Skeletal muscle tissue (tissue), 4 donors: ENCODE data around the gene SLC27A5. TPM values are rescaled to one million over a fixed set of nuclear protein-coding genes. Genes with fewer than 3 reads are reported as not detected.
A peak's percentile ranks its signal among the peaks of the same experiment; 100 is the strongest.

Experiments
- H3K27ac ChIP-seq: one replicate; pipeline ENCODE4 v1.7.0; 2013; ENCODE audit warnings: mild to moderate bottlenecking, low read depth, low read length, inconsistent platforms
- H3K27me3 ChIP-seq, 3 donors: one replicate each; pipeline ENCODE4 v1.7.0; 2013; ENCODE audit warnings: low read length in 3 of 3; ENCODE audit not compliant: control insufficient read depth in 3 of 3, insufficient read depth in 3 of 3
- H3K36me3 ChIP-seq, 3 donors: one replicate each; pipeline ENCODE4 v1.7.0; 2013; ENCODE audit warnings: low read length in 3 of 3; ENCODE audit not compliant: control insufficient read depth in 3 of 3, insufficient read depth in 3 of 3
- H3K4me1 ChIP-seq, 3 donors: one replicate each; pipeline ENCODE4 v1.7.0; 2013; ENCODE audit warnings: low read length in 3 of 3, mild to moderate bottlenecking in 3 of 3; ENCODE audit not compliant: control insufficient read depth in 3 of 3, insufficient read depth in 3 of 3
- H3K4me3 ChIP-seq, 3 donors: one replicate each; pipeline ENCODE4 v1.7.0; 2013; ENCODE audit warnings: low read length in 3 of 3
- H3K9ac ChIP-seq, 3 donors: one replicate each; pipeline ENCODE4 v1.7.0; 2013; ENCODE audit warnings: low read length in 3 of 3, mild to moderate bottlenecking in 3 of 3, moderate library complexity in 2 of 3, low read depth in 1 of 3
- H3K9me3 ChIP-seq, 3 donors: one replicate each; pipeline ENCODE4 v1.7.0; 2013; ENCODE audit warnings: low read length in 3 of 3; ENCODE audit not compliant: control insufficient read depth in 3 of 3
- total RNA-seq: library from RNA; depleted of rRNA; stranded (reverse); fragments of >200 nt; gene quantifications from one replicate; pipeline ENCODE4 v1.2.3, GENCODE V29; 2014
- donor health status: Osteomylitis.

SLC27A5 gene
- total RNA-seq, 1 donor from 2014 or later: 3.1 TPM

- H3K9me3 ChIP-seq: no peaks in the 10 kb centered on the region
- no peak overlapping the region for H3K4me3 ChIP-seq
- no peak overlapping the region for H3K27ac ChIP-seq
- H3K27me3 ChIP-seq: no peaks in the 10 kb centered on the region
- peaks cover 34 to 49% (median 38%) of the 10 kb centered on the region in 3 donors for H3K4me1 ChIP-seq
- H3K36me3 ChIP-seq: peaks cover 63 to 70% (median 69%) of the 10 kb centered on the region in 3 donors
- no peak overlapping the region for H3K9ac ChIP-seq
Observed at GRCh38 chr19:58549664-58550361, 38.0 kb upstream of the SLC27A5 start.

DNA sequence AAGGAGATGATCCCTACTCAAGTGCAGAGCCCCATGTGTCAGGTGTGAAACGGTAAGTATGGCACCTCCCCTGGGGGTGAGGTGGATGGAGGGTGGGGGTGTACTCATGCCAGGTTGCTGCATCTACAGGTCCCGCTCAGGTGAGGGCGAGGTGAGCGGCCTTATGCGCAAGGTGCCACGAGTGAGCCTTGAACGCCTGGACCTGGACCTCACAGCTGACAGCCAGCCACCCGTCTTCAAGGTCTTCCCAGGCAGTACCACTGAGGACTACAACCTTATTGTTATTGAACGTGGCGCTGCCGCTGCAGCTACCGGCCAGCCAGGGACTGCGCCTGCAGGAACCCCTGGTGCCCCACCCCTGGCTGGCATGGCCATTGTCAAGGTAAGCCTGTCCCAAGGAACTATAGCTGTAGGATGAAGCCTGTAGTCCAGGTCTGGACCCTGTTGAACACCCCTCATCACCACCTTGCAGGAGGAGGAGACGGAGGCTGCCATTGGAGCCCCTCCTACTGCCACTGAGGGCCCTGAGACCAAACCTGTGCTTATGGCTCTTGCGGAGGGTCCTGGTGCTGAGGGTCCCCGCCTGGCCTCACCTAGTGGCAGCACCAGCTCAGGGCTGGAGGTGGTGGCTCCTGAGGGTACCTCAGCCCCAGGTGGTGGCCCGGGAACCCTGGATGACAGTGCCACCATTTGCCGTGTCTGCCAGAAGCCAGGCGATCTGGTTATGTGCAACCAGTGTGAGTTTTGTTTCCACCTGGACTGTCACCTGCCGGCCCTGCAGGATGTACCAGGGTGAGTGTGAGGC is 37.3 kb upstream of the SLC27A5 start:
- H3K27ac ChIP-seq: no peak overlapping the region
- no peak overlapping the region for H3K9ac ChIP-seq
- H3K4me3 ChIP-seq: no peak overlapping the region
- peaks cover 63 to 70% (median 69%) of the 10 kb centered on the region in 3 donors for H3K36me3 ChIP-seq
- H3K9me3 ChIP-seq: no peaks in the 10 kb centered on the region
- peaks cover 28 to 41% (median 32%) of the 10 kb centered on the region in 3 donors for H3K4me1 ChIP-seq
- H3K27me3 ChIP-seq: no peaks in the 10 kb centered on the region

- Histone ChIP-seq H3K9ac (peak overlapping the region in 1 of 3 donors; percentile 16), H3K9me3 (no peaks in the 10 kb centered on the region), H3K4me3 (no peak overlapping the region)
Observed at GRCh38 chr19:58547323-58548312, 35.8 kb upstream of the SLC27A5 start.

GRCh38 chr19:58546019-58546530 is 34.3 kb upstream of the SLC27A5 start:
- Histone ChIP-seq H3K4me3 (peak overlapping the region; percentile 82 to 86 (median 85)), H3K4me1 (peaks cover 27 to 32% (median 27%) of the 10 kb centered on the region in 3 donors), H3K27me3 (peaks cover 0 to 5% (median 2%) of the 10 kb centered on the region in 3 donors), H3K9ac (peak overlapping the region; percentile 71 to 92 (median 82)), H3K27ac (no peak overlapping the region), H3K9me3 (no peaks in the 10 kb centered on the region), H3K36me3 (peaks cover 44 to 50% (median 49%) of the 10 kb centered on the region in 3 donors)

More at GRCh38 chr19:58547323-58548312, 35.8 kb upstream of the SLC27A5 start:
- Histone ChIP-seq H3K27ac (no peak overlapping the region), H3K36me3 (peaks cover 58 to 64% (median 64%) of the 10 kb centered on the region in 3 donors), H3K27me3 (peaks cover 0 to 2% (median 2%) of the 10 kb centered on the region in 3 donors), H3K4me1 (peaks cover 27 to 32% (median 27%) of the 10 kb centered on the region in 3 donors)

DNA sequence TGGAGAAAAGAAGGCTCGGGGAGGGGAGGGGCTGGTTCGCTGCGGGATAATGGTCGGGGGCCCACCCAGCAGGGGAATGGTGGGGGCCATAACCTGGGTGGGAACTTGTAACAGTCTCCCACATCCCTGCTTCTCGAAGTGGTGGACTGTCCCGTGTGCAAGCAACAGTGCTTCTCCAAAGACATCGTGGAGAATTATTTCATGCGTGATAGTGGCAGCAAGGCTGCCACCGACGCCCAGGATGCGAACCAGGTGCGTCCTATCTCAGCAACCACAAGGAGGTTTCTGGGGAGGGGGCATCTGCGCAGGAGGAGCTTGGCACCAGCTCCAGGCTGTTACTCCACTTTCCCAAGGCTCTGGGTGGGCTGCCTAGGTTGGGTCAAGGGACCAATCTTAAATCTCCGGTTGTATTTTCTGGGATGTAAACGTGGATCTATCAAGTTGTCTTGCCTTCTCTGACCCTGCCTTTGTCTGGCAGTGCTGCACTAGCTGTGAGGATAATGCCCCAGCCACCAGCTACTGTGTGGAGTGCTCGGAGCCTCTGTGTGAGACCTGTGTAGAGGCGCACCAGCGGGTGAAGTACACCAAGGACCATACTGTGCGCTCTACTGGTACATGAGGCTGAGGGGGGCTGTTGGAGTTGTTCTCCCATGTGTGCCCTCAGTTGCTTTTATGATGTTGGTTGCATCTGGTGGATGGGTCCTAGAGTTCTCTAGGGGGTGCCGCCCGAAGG is 33.7 kb upstream of the SLC27A5 start:
- Histone ChIP-seq H3K27me3 (peaks cover 2 to 7% (median 2%) of the 10 kb centered on the region in 3 donors), H3K4me3 (peak overlapping the region; percentile 82 to 86 (median 85)), H3K4me1 (peaks cover 27 to 32% (median 27%) of the 10 kb centered on the region in 3 donors), H3K9me3 (no peaks in the 10 kb centered on the region), H3K9ac (peak overlapping the region; percentile 71 to 92 (median 82)), H3K36me3 (peaks cover 37 to 44% (median 43%) of the 10 kb centered on the region in 3 donors), H3K27ac (peak overlapping the region; percentile 47)

- Histone ChIP-seq H3K9me3 (no peaks in the 10 kb centered on the region), H3K4me1 (peaks cover 27 to 32% (median 27%) of the 10 kb centered on the region in 3 donors), H3K36me3 (peaks cover 30 to 37% (median 36%) of the 10 kb centered on the region in 3 donors), H3K27me3 (peaks cover 2 to 8% (median 4%) of the 10 kb centered on the region in 3 donors), H3K27ac (peak overlapping the region; percentile 94), H3K4me3 (peak overlapping the region; percentile 82 to 86 (median 85)), H3K9ac (peak overlapping the region; percentile 71 to 92 (median 82))
Observed at GRCh38 chr19:58544591-58545285, 32.9 kb upstream of the SLC27A5 start.

DNA sequence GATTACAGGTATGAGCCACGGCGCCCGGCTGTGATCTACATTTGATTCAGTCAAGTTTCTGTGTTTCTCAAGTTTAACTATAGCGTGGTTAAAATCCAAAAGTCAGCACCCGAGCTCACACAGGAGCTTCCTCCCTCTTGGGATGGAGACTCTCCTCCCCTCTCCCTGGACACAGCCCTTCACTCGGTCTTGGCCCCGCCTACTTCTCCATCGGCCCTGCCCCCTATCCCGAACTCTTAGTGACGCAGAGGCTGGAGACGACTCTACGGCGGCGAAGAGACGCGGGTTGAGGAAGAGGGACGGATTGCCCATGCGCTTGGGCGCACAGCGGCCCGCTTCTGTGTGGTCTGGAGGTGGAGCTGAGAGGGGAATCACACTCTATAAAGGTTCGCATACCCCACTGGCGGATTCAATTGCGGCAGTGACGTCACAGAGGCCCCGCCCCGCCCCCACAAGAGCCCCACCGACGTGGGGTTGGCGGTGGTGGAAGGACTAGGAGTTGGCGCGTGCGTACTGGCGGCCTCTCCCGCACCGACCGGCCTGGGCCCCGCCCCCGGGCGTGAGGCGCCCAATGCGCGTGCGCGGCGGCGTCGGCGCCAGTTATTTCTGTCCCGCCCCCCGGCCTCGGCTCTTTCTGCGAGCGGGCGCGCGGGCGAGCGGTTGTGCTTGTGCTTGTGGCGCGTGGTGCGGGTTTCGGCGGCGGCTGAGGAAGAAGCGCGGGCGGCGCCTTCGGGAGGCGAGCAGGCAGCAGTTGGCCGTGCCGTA is 32.2 kb upstream of the SLC27A5 start, which contains the start of gene TRIM28:
Gene TRIM28, plus strand, starts transcription at position 239 of the 765 bp plus-strand sequence. CDS start 694 bp downstream, outside the sequence.
- peaks cover 23 to 30% (median 29%) of the 10 kb centered on the region in 3 donors for H3K36me3 ChIP-seq
- peak within 1 kb of the TSS; percentile 94 for H3K27ac ChIP-seq
- peak within 1 kb of the TSS; percentile 83 to 88 (median 85) for H3K4me3 ChIP-seq
- peak within 1 kb of the TSS; percentile 82 to 92 (median 84) for H3K9ac ChIP-seq
- H3K27me3 ChIP-seq: peaks cover 2 to 11% (median 10%) of the 10 kb centered on the region in 3 donors
- H3K9me3 ChIP-seq: no peaks in the 10 kb centered on the region
- H3K4me1 ChIP-seq: peaks cover 27 to 32% (median 27%) of the 10 kb centered on the region in 3 donors
